A673 (cell line): ENCODE results near the gene VWA8.

ENCODE experiments used
- CTCF ChIP-seq: fragments of 300-800, 200-600 bp; sonication (generic); conservative IDR thresholded peaks from 2 replicates; pipeline ENCODE4 v1.5.1; 2017; ENCODE audit warnings: low read depth, mild to moderate bottlenecking, antibody characterized with exemption, low read length, moderate library complexity, mixed read lengths
- EZH2 ChIP-seq: fragments of 200-600 bp; sonication (generic); IDR thresholded peaks from 2 replicates; pipeline ENCODE4 v1.6.1; 2017; ENCODE audit warnings: borderline replicate concordance, low read depth, mild to moderate bottlenecking, mixed read lengths, antibody characterized with exemption, low read length; ENCODE audit not compliant: poor library complexity, severe bottlenecking

- TF ChIP-seq CTCF (peak; percentile 68), EZH2 (no peak)
These were observed 308.1 kb downstream of the VWA8 start for GRCh38 chr13:41652735-41653361.
